GM23248 (cell line): Measurements from ENCODE around the gene DDR1. TPM values are rescaled to one million over a fixed set of nuclear protein-coding genes. Genes with fewer than 3 reads are reported as not detected.

Experiments used
- DNase-seq: peaks from one replicate; pipeline ENCODE4 v3.0.0-alpha.2; 2015
- H2AFZ ChIP-seq: fragments of 200-600 bp; sonication (generic); 2 replicates; pipeline ENCODE4 v1.6.1; 2016; ENCODE audit warnings: antibody characterized with exemption
- H3F3A ChIP-seq: fragments of 200-600 bp; sonication (generic); 2 replicates; pipeline ENCODE4 v1.6.1; 2016; ENCODE audit warnings: mild to moderate bottlenecking, antibody characterized with exemption, mixed run types; ENCODE audit not compliant: insufficient read depth
- H3K27ac ChIP-seq: fragments of 200-600 bp; sonication (generic); 2 replicates; pipeline ENCODE4 v1.5.1; 2016; ENCODE audit warnings: mild to moderate bottlenecking
- H3K27me3 ChIP-seq: fragments of 200-600 bp; sonication (generic); replicated peaks from 2 replicates; pipeline ENCODE4 v1.6.1; 2016; ENCODE audit warnings: mild to moderate bottlenecking; ENCODE audit not compliant: insufficient read depth
- H3K36me3 ChIP-seq: fragments of 200-600 bp; sonication (generic); 2 replicates; pipeline ENCODE4 v1.6.1; 2016; ENCODE audit warnings: low read depth, mild to moderate bottlenecking
- H3K4me1 ChIP-seq: fragments of 200-600 bp; sonication (generic); 2 replicates; pipeline ENCODE4 v1.6.1; 2016; ENCODE audit warnings: mild to moderate bottlenecking; ENCODE audit not compliant: insufficient read depth
- H3K4me2 ChIP-seq: fragments of 200-600 bp; sonication (generic); one replicate; pipeline ENCODE4 v1.6.1; 2016; ENCODE audit warnings: mild to moderate bottlenecking; ENCODE audit not compliant: unreplicated experiment
- H3K4me3 ChIP-seq: fragments of 200-600 bp; sonication (generic); 2 replicates; pipeline ENCODE4 v1.5.1; 2016; ENCODE audit warnings: mild to moderate bottlenecking
- H3K79me2 ChIP-seq: fragments of 200-600 bp; sonication (generic); 2 replicates; pipeline ENCODE4 v1.6.1; 2016; ENCODE audit warnings: mild to moderate bottlenecking; ENCODE audit not compliant: insufficient read depth
- H3K9ac ChIP-seq: fragments of 200-600 bp; sonication (generic); 2 replicates; pipeline ENCODE4 v1.6.1; 2016; ENCODE audit warnings: mild to moderate bottlenecking
- H3K9me2 ChIP-seq: fragments of 200-600 bp; sonication (generic); 2 replicates; pipeline ENCODE4 v1.6.1; 2016; ENCODE audit warnings: mixed run types, mild to moderate bottlenecking, moderate library complexity; ENCODE audit not compliant: insufficient read depth
- H3K9me3 ChIP-seq: fragments of 200-600 bp; sonication (generic); one replicate; pipeline ENCODE4 v1.6.1; 2017; ENCODE audit warnings: low read depth
- H4K20me1 ChIP-seq: fragments of 200-600 bp; sonication (generic); 2 replicates; pipeline ENCODE4 v1.6.0; 2016; ENCODE audit not compliant: insufficient read depth
- EZH2 ChIP-seq: fragments of 200-600 bp; sonication (generic); IDR thresholded peaks from 2 replicates; pipeline ENCODE4 v1.6.1; 2018; ENCODE audit warnings: antibody characterized with exemption, mild to moderate bottlenecking; ENCODE audit not compliant: insufficient read depth, poor library complexity, severe bottlenecking
- EZH2phosphoT487 ChIP-seq: fragments of 200-600 bp; sonication (generic); IDR thresholded peaks from 2 replicates; pipeline ENCODE4 v1.6.1; 2018; ENCODE audit warnings: antibody characterized with exemption, moderate library complexity, mild to moderate bottlenecking, low read depth; ENCODE audit not compliant: insufficient read depth
- WGBS, 2 experiments: methylation state at CpG; one replicate each; pipeline ENCODE4 v1.1.6; 2015 to 2017; ENCODE audit warnings: low lambda C conversion rate in 2 of 2, low coverage in 1 of 2; ENCODE audit errors: missing lambda C conversion rate in 2 of 2; 5-methylcytosine and 5-hydroxymethylcytosine counted together
- in situ Hi-C: fragments of 300-500 bp; cut with MboI; formaldehyde crosslinking; loops from 2 replicates; pipeline ENCODE4 v1.15.0; 2020
- polyA plus RNA-seq: library from polyadenylated mRNA; unstranded; fragments of >200 nt; fragmentation: Nextera tagmentation; extraction: Ambion mirVana; gene quantifications from 2 replicates; pipeline ENCODE4 v1.2.1, GENCODE V29; 2016
- total RNA-seq: library from RNA; depleted of rRNA; stranded (reverse); fragments of >200 nt; shearing (Covaris generic); gene quantifications from 2 replicates; pipeline ENCODE4 v1.2.3, GENCODE V29; 2014

Gene DDR1
- total and polyA plus RNA-seq, 2 experiments from 2014 or later = 16.9 to 27.0 TPM

DNA sequence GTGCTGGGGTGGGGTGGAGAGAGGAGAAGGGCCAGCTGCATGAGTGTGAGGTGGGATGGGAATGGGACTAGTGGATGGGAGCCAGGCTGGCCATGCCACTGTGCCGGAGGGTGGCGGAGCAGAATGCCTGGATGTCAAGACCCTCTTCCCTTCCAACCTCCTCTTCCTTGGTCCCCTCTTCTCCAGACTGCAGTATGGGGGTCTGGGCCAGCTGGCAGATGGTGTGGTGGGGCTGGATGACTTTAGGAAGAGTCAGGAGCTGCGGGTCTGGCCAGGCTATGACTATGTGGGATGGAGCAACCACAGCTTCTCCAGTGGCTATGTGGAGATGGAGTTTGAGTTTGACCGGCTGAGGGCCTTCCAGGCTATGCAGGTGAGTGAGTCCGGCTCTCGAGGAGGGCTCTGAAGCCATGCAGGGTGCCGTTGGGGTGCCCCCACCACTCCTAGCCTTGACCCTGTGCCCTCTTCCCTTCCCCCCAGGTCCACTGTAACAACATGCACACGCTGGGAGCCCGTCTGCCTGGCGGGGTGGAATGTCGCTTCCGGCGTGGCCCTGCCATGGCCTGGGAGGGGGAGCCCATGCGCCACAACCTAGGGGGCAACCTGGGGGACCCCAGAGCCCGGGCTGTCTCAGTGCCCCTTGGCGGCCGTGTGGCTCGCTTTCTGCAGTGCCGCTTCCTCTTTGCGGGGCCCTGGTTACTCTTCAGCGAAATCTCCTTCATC is 7.7 kb downstream of the DDR1 start:
- H3K4me2 ChIP-seq = no peak overlapping the region
- H3K9me2 ChIP-seq = no peaks in the 10 kb centered on the region
- 88 to 91% methylated on average over 20 to 21 of the region's 21 CpGs for WGBS, 2 experiments
- no peak overlapping the region for H3K9ac ChIP-seq
- no peaks in the 10 kb centered on the region for H3K27me3 ChIP-seq
- H3K9me3 ChIP-seq = no peaks in the 10 kb centered on the region
- TF ChIP-seq EZH2 (no peak), EZH2phosphoT487 (no peak)
- no peak overlapping the region for H3K27ac ChIP-seq
- no peak overlapping the region for H3K4me3 ChIP-seq
- DNase-seq = no peak
- no peaks in the 10 kb centered on the region for H3K36me3 ChIP-seq
- peaks cover 14% of the 10 kb centered on the region for H3F3A ChIP-seq
- H3K79me2 ChIP-seq = peaks cover 11% of the 10 kb centered on the region
- H4K20me1 ChIP-seq = no peaks in the 10 kb centered on the region
- H3K4me1 ChIP-seq = peaks cover 20% of the 10 kb centered on the region
- no peak overlapping the region for H2AFZ ChIP-seq
- in situ Hi-C loops = no loop called here

DNA sequence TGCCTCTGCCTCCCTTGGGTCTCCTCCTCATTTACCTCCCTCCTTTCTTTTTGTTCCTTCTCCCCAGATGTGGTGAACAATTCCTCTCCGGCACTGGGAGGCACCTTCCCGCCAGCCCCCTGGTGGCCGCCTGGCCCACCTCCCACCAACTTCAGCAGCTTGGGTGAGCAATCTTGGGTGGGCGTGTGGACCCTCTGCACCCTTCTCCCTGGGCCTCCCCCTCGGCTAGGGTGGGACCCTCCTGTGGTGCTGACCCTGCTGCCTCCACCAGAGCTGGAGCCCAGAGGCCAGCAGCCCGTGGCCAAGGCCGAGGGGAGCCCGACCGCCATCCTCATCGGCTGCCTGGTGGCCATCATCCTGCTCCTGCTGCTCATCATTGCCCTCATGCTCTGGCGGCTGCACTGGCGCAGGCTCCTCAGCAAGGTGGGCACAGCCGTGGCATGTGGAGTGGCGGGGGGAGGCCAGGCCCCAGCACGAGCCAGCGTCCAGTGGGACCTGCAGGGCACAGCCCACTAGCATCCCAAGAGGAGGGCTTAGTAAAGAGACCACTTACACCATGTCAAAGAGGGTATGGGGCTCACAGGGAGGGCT is 8.8 kb downstream of the DDR1 start:
- Histone ChIP-seq H3K36me3 (no peaks in the 10 kb centered on the region), H3K79me2 (peaks cover 4% of the 10 kb centered on the region; the same call in 1 of the 2 replicates), H3K27ac (no peak overlapping the region), H3K4me3 (no peak overlapping the region), H4K20me1 (no peaks in the 10 kb centered on the region), H3F3A (peaks cover 3% of the 10 kb centered on the region), H2AFZ (no peak overlapping the region), H3K9ac (no peak overlapping the region), H3K4me1 (peaks cover 9% of the 10 kb centered on the region), H3K27me3 (no peaks in the 10 kb centered on the region), H3K4me2 (no peak overlapping the region), H3K9me2 (no peaks in the 10 kb centered on the region), H3K9me3 (no peaks in the 10 kb centered on the region)
- TF ChIP-seq EZH2 (no peak), EZH2phosphoT487 (no peak)
- 83 to 86% methylated on average over 15 to 16 of the region's 16 CpGs for WGBS, 2 experiments
- no peak for DNase-seq
- in situ Hi-C loops = no loop called here

DNA sequence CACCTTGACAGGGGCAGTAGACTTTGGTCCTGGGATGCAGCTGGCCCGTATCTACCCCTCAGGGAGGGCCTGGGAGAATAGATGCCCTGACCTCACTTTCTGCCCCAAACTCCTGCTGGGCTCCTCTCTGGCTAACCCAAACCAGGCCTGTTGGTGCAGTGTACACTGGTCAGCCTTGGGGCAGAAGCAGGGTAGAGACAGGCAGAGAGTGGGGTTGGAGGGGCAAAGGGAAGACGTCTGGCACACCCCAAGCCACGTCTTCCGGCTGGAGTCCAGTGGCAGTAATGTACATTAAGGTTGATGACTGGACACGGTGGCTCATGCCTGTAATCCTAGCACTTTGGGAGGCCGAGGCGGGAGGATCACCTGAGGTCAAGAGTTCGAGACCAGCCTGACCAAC is 9.3 kb downstream of the DDR1 start:
- H2AFZ ChIP-seq = no peak overlapping the region
- no peak for DNase-seq
- in situ Hi-C loops = no loop called here
- H3K4me3 ChIP-seq = no peak overlapping the region
- TF ChIP-seq EZH2 = no peak
- no peak for TF ChIP-seq EZH2phosphoT487
- H3K9me3 ChIP-seq = no peaks in the 10 kb centered on the region
- no peak overlapping the region for H3K4me2 ChIP-seq
- WGBS, 2 experiments = 91 to 94% methylated on average over 8 of the region's 8 CpGs
- H3F3A ChIP-seq = no peaks in the 10 kb centered on the region
- peaks cover 4% of the 10 kb centered on the region; the same call in 1 of the 2 replicates for H3K79me2 ChIP-seq
- H3K4me1 ChIP-seq = peaks cover 3% of the 10 kb centered on the region
- no peaks in the 10 kb centered on the region for H3K27me3 ChIP-seq
- H3K9me2 ChIP-seq = no peaks in the 10 kb centered on the region
- no peak overlapping the region for H3K9ac ChIP-seq
- no peak overlapping the region for H3K27ac ChIP-seq
- H4K20me1 ChIP-seq = no peaks in the 10 kb centered on the region
- no peaks in the 10 kb centered on the region for H3K36me3 ChIP-seq

DNA sequence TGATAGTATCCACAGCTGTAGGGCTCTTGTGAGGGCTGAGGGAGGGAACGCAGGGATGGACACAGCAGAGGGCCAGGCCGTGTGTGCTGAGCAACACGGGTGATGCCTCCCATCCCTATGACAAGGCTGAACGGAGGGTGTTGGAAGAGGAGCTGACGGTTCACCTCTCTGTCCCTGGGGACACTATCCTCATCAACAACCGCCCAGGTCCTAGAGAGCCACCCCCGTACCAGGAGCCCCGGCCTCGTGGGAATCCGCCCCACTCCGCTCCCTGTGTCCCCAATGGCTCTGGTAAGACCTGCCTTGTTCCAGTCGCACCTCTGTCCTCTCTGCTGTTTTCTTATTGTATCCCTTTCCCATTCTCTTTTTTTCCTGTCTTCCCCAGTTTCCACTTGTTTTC is 10.1 kb downstream of the DDR1 start:
- Histone ChIP-seq H3K36me3 (no peaks in the 10 kb centered on the region), H3K4me1 (no peaks in the 10 kb centered on the region), H3K4me2 (no peak overlapping the region), H3K27me3 (no peaks in the 10 kb centered on the region), H3K9me3 (no peaks in the 10 kb centered on the region), H3F3A (no peaks in the 10 kb centered on the region), H3K27ac (no peak overlapping the region), H3K9me2 (no peaks in the 10 kb centered on the region), H2AFZ (no peak overlapping the region), H3K9ac (no peak overlapping the region), H3K79me2 (peaks cover 4% of the 10 kb centered on the region; the same call in 1 of the 2 replicates), H4K20me1 (no peaks in the 10 kb centered on the region), H3K4me3 (no peak overlapping the region)
- DNase-seq = no peak
- WGBS, 2 experiments = 96% methylated on average over 12 of the region's 12 CpGs
- in situ Hi-C loops = no loop called here
- no peak for TF ChIP-seq EZH2
- no peak for TF ChIP-seq EZH2phosphoT487

DNA sequence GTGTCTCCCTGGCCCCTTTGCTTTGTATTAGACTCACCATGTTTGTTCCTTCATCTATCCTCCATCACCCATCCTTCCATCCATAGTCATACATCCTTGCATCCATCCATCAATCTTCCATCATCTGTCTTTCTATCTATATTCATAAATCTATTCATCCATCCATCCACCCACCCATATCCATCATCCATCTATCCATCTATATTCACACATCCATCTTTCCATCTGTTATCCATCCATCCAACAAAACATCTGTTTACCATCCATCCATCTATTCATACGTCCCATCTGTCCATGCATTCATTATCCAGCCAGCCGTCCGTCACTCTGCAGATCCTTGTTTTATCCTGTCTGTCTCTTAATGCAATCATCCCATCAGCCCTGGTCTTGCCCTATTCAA is 10.6 kb downstream of the DDR1 start:
- H2AFZ ChIP-seq = no peak overlapping the region
- H3K36me3 ChIP-seq = no peaks in the 10 kb centered on the region
- WGBS, 2 experiments = 94 to 98% methylated on average over 3 of the region's 3 CpGs
- no peak overlapping the region for H3K27ac ChIP-seq
- peaks cover 4% of the 10 kb centered on the region; the same call in 1 of the 2 replicates for H3K79me2 ChIP-seq
- in situ Hi-C loops = no loop called here
- H3K27me3 ChIP-seq = no peaks in the 10 kb centered on the region
- H3K9me2 ChIP-seq = no peaks in the 10 kb centered on the region
- H3F3A ChIP-seq = no peaks in the 10 kb centered on the region
- no peaks in the 10 kb centered on the region for H3K9me3 ChIP-seq
- H3K4me3 ChIP-seq = no peak overlapping the region
- TF ChIP-seq EZH2phosphoT487 = no peak
- no peak for TF ChIP-seq EZH2
- no peak overlapping the region for H3K9ac ChIP-seq
- no peak for DNase-seq
- no peak overlapping the region for H3K4me2 ChIP-seq
- no peaks in the 10 kb centered on the region for H3K4me1 ChIP-seq
- H4K20me1 ChIP-seq = no peaks in the 10 kb centered on the region
